ENCODE measurements around the gene FGGY. TPM values are rescaled to one million over a fixed set of nuclear protein-coding genes. Genes with fewer than 3 reads are reported as not detected.

Gene FGGY
- total and polyA plus RNA-seq, 4 donors = 16.0 to 67.0 (median 43.4) TPM

DNA sequence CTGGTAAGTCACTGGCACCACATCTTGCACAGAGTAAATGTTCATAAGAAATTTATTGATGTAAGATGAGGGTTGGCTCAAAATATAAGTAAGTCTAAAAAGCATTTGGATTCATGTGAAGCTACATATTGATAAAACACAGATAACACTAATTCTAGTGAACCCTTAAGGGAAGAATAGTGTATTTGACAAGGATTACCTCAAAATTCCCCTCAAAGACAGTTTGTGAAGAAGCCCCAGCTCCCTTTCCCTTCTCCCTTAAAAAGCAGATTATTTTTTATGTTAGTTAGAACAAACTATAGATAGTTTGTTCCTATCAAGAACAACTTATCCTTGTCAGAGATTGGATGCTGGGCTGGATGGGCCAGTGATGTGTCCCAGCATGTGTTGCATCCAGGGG is 10.7 kb downstream of the FGGY start:
- Histone ChIP-seq H3K9me3 (ENCODE audit: control insufficient read depth in 4 of 4, low read length in 3 of 4) (no peaks in the 10 kb centered on the region), H3K4me1 (ENCODE audit: control insufficient read depth in 4 of 4, insufficient read depth in 4 of 4, low read length in 3 of 4) (peaks cover 0 to 18% (median 7%) of the 10 kb centered on the region in 4 donors), H3K27ac (ENCODE audit: low read depth in 1 of 2, low read length in 2 of 2) (no peak overlapping the region), H3K27me3 (ENCODE audit: control insufficient read depth in 4 of 4, insufficient read depth in 4 of 4, low read length in 3 of 4) (no peaks in the 10 kb centered on the region), H3K4me3 (ENCODE audit: low read depth in 1 of 3, low read length in 3 of 3) (no peak overlapping the region), H3K36me3 (ENCODE audit: control insufficient read depth in 4 of 4, insufficient read depth in 3 of 4, low read depth in 1 of 4, low read length in 3 of 4) (no peaks in the 10 kb centered on the region), H3K9ac (ENCODE audit: low read depth in 1 of 2, low read length in 2 of 2) (no peak overlapping the region)
- no peak for TF ChIP-seq FOXA1 (IDR thresholded peaks at IDR 0.05)
- TF ChIP-seq, protein P1, sequence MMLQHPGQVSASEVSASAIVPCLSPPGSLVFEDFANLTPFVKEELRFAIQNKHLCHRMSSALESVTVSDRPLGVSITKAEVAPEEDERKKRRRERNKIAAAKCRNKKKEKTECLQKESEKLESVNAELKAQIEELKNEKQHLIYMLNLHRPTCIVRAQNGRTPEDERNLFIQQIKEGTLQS (IDR thresholded peaks at IDR 0.05) = no peak
- no peak for TF ChIP-seq EGR1 (IDR thresholded peaks at IDR 0.05; ENCODE audit: low read depth in 2 of 2)
- TF ChIP-seq, protein P2, sequence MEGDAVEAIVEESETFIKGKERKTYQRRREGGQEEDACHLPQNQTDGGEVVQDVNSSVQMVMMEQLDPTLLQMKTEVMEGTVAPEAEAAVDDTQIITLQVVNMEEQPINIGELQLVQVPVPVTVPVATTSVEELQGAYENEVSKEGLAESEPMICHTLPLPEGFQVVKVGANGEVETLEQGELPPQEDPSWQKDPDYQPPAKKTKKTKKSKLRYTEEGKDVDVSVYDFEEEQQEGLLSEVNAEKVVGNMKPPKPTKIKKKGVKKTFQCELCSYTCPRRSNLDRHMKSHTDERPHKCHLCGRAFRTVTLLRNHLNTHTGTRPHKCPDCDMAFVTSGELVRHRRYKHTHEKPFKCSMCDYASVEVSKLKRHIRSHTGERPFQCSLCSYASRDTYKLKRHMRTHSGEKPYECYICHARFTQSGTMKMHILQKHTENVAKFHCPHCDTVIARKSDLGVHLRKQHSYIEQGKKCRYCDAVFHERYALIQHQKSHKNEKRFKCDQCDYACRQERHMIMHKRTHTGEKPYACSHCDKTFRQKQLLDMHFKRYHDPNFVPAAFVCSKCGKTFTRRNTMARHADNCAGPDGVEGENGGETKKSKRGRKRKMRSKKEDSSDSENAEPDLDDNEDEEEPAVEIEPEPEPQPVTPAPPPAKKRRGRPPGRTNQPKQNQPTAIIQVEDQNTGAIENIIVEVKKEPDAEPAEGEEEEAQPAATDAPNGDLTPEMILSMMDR (IDR thresholded peaks at IDR 0.05; ENCODE audit: low read depth, low read length, missing input control) = no peak
- TF ChIP-seq, protein P3, sequence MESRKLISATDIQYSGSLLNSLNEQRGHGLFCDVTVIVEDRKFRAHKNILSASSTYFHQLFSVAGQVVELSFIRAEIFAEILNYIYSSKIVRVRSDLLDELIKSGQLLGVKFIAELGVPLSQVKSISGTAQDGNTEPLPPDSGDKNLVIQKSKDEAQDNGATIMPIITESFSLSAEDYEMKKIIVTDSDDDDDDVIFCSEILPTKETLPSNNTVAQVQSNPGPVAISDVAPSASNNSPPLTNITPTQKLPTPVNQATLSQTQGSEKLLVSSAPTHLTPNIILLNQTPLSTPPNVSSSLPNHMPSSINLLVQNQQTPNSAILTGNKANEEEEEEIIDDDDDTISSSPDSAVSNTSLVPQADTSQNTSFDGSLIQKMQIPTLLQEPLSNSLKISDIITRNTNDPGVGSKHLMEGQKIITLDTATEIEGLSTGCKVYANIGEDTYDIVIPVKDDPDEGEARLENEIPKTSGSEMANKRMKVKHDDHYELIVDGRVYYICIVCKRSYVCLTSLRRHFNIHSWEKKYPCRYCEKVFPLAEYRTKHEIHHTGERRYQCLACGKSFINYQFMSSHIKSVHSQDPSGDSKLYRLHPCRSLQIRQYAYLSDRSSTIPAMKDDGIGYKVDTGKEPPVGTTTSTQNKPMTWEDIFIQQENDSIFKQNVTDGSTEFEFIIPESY (IDR thresholded peaks at IDR 0.05) = no peak
- no peak for TF ChIP-seq SP1 (IDR thresholded peaks at IDR 0.05)
- no peak for DNase-seq (ENCODE audit: low spot score)

DNA sequence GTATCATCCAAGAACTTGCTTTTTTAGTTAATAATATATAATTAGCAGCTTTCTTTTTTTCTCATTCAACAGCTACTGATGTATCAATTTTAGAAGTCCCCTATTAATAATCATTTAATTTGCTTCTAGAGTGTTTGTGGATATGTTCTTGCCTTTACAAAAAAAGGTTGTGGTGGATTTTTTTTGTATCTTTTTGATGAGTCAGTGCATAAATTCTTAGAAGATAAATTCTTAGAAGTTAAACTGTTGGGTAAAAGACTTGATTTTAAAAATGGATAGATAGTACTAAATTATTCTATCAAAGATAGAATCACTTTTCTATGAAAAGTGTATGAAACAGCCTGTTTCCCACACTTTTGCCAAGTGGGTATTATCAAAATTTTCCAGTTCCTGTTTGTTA is 11.9 kb downstream of the FGGY start:
- peak overlapping the region; percentile 53 to 64 for H3K27ac ChIP-seq (ENCODE audit: low read depth in 1 of 2, low read length in 2 of 2)
- no peaks in the 10 kb centered on the region for H3K27me3 ChIP-seq (ENCODE audit: control insufficient read depth in 4 of 4, insufficient read depth in 4 of 4, low read length in 3 of 4)
- no peak for DNase-seq (ENCODE audit: low spot score)
- TF ChIP-seq FOXA1 (IDR thresholded peaks at IDR 0.05) (no peak), FOXA2 (IDR thresholded peaks at IDR 0.05) (no peak), RAD21 (IDR thresholded peaks at IDR 0.05) (no peak)
- TF ChIP-seq, protein P2 (IDR thresholded peaks at IDR 0.05; ENCODE audit: low read depth, low read length, missing input control) = no peak
- H3K4me1 ChIP-seq (ENCODE audit: control insufficient read depth in 4 of 4, insufficient read depth in 4 of 4, low read length in 3 of 4) = peaks cover 0 to 18% (median 7%) of the 10 kb centered on the region in 4 donors
- H3K9ac ChIP-seq (ENCODE audit: low read depth in 1 of 2, low read length in 2 of 2) = peak overlapping the region; percentile 15 to 61
- no peak overlapping the region for H3K4me3 ChIP-seq (ENCODE audit: low read depth in 1 of 3, low read length in 3 of 3)
- H3K36me3 ChIP-seq (ENCODE audit: control insufficient read depth in 4 of 4, insufficient read depth in 3 of 4, low read depth in 1 of 4, low read length in 3 of 4) = no peaks in the 10 kb centered on the region
- no peaks in the 10 kb centered on the region for H3K9me3 ChIP-seq (ENCODE audit: control insufficient read depth in 4 of 4, low read length in 3 of 4)

DNA sequence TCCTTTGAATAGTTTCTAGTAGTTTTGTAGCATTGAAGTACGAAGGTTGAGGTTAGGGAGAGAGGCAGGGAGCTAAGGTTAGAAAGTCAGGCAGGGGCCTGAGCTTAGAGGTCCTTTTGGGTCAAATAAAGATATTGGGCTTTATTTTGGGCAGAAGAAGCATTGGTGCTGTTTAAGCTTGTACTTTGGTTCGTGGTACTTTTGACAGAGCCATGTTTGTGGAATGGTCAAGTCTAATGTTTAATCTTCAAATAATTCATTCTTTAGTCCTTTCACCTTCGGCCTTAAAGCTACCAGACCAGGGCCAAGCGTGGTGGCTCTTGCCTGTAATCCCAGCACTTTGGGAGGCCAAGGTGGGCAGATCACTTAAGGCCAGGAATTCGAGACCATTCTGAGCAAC is 12.5 kb downstream of the FGGY start:
- DNase-seq (ENCODE audit: low spot score) = no peak
- Histone ChIP-seq H3K36me3 (ENCODE audit: control insufficient read depth in 4 of 4, insufficient read depth in 3 of 4, low read depth in 1 of 4, low read length in 3 of 4) (no peaks in the 10 kb centered on the region), H3K4me1 (ENCODE audit: control insufficient read depth in 4 of 4, insufficient read depth in 4 of 4, low read length in 3 of 4) (peaks cover 0 to 21% (median 7%) of the 10 kb centered on the region in 4 donors), H3K4me3 (ENCODE audit: low read depth in 1 of 3, low read length in 3 of 3) (peak overlapping the region; percentile 36 to 66 (median 37)), H3K9ac (ENCODE audit: low read depth in 1 of 2, low read length in 2 of 2) (peak overlapping the region; percentile 15 to 61), H3K9me3 (ENCODE audit: control insufficient read depth in 4 of 4, low read length in 3 of 4) (no peaks in the 10 kb centered on the region), H3K27ac (ENCODE audit: low read depth in 1 of 2, low read length in 2 of 2) (peak overlapping the region; percentile 53 to 64), H3K27me3 (ENCODE audit: control insufficient read depth in 4 of 4, insufficient read depth in 4 of 4, low read length in 3 of 4) (no peaks in the 10 kb centered on the region)
- 34% methylated on average over 5 of the region's 5 CpGs for WGBS
- TF ChIP-seq RXRA (IDR thresholded peaks at IDR 0.05) = peak; percentile 75 to 87
- peak; percentile 74 to 76 for TF ChIP-seq HNF4A (conservative IDR thresholded peaks at IDR 0.05)
- TF ChIP-seq, protein P3 (IDR thresholded peaks at IDR 0.05) = no peak
- peak; percentile 72 for TF ChIP-seq YY1 (IDR thresholded peaks at IDR 0.05)
- TF ChIP-seq, protein P4, sequence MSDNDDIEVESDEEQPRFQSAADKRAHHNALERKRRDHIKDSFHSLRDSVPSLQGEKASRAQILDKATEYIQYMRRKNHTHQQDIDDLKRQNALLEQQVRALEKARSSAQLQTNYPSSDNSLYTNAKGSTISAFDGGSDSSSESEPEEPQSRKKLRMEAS (IDR thresholded peaks at IDR 0.05) = peak; percentile 53
- TF ChIP-seq HNF4G (IDR thresholded peaks at IDR 0.05) = peak; percentile 20
- TF ChIP-seq EGR1 (IDR thresholded peaks at IDR 0.05; ENCODE audit: low read depth in 2 of 2) = no peak
- TF ChIP-seq, protein P1 (IDR thresholded peaks at IDR 0.05) = no peak
- TF ChIP-seq, protein P2 (IDR thresholded peaks at IDR 0.05; ENCODE audit: low read depth, low read length, missing input control) = no peak
- peak; percentile 23 for TF ChIP-seq SP1 (IDR thresholded peaks at IDR 0.05)
- peak; percentile 64 for TF ChIP-seq TAF1 (conservative IDR thresholded peaks at IDR 0.05)
- TF ChIP-seq NR2F2 (IDR thresholded peaks at IDR 0.05) = peak; percentile 13

All from liver (tissue), 9 donors.